OCI-LY1 (cell line): ENCODE results near the gene KRAS.

ENCODE experiments used
- H2AFZ ChIP-seq: fragments of 200-600 bp; sonication (generic), shearing (Covaris generic); 2 replicates; pipeline ENCODE4 v1.6.0; 2014; ENCODE audit warnings: antibody characterized with exemption, mild to moderate bottlenecking, low read length
- H3F3A ChIP-seq: fragments of 200-600 bp; sonication (generic), shearing (Covaris generic); 2 replicates; pipeline ENCODE4 v1.6.0; 2014; ENCODE audit warnings: mild to moderate bottlenecking, antibody characterized with exemption, low read length, moderate library complexity; ENCODE audit not compliant: insufficient read depth
- H3K27ac ChIP-seq: fragments of 200-600 bp; sonication (generic); 2 replicates; pipeline ENCODE4 v1.5.1; 2014; ENCODE audit warnings: low read length, mixed run types, mild to moderate bottlenecking, low read depth; ENCODE audit not compliant: poor library complexity, severe bottlenecking
- H3K27me3 ChIP-seq: fragments of 200-600 bp; sonication (generic); 2 replicates; pipeline ENCODE4 v1.6.0; 2014; ENCODE audit warnings: antibody characterized with exemption, mild to moderate bottlenecking, low read length, moderate library complexity; ENCODE audit not compliant: insufficient read depth
- H3K36me3 ChIP-seq: fragments of 200-600 bp; sonication (generic); 2 replicates; pipeline ENCODE4 v1.6.1; 2014; ENCODE audit warnings: mild to moderate bottlenecking, antibody characterized with exemption, low read length, moderate library complexity, mixed read lengths; ENCODE audit not compliant: insufficient read depth
- H3K4me1 ChIP-seq: fragments of 200-600 bp; sonication (generic); 2 replicates; pipeline ENCODE4 v1.5.1; 2014; ENCODE audit warnings: mild to moderate bottlenecking, low read length, moderate library complexity; ENCODE audit not compliant: insufficient read depth, severe bottlenecking
- H3K4me2 ChIP-seq: fragments of 200-600 bp; sonication (generic), shearing (Covaris generic); 2 replicates; pipeline ENCODE4 v1.6.1; 2014; ENCODE audit warnings: low read length
- H3K4me3 ChIP-seq: fragments of 200-600 bp; sonication (generic); 2 replicates; pipeline ENCODE4 v1.5.1; 2014; ENCODE audit warnings: low read length, low read depth, mild to moderate bottlenecking, mixed read lengths; ENCODE audit not compliant: poor library complexity, severe bottlenecking
- H3K79me2 ChIP-seq: fragments of 200-600 bp; shearing (Covaris generic); 2 replicates; pipeline ENCODE4 v1.6.1; 2016; ENCODE audit warnings: mixed run types, low read length, mixed read lengths; ENCODE audit not compliant: insufficient read depth
- H3K9ac ChIP-seq: fragments of 200-600 bp; sonication (generic), shearing (Covaris generic); 2 replicates; pipeline ENCODE4 v1.6.1; 2014; ENCODE audit warnings: mild to moderate bottlenecking, low read length, mixed read lengths
- H3K9me2 ChIP-seq: fragments of 200-600 bp; sonication (generic), shearing (Covaris generic); 2 replicates; pipeline ENCODE4 v1.6.1; 2014; ENCODE audit warnings: low read depth, mild to moderate bottlenecking, low read length, mixed read lengths
- H3K9me3 ChIP-seq: fragments of 200-600 bp; shearing (Covaris generic); 2 replicates; pipeline ENCODE4 v1.6.1; 2014; ENCODE audit warnings: low read length, mixed read lengths
- H4K20me1 ChIP-seq: fragments of 200-600 bp; sonication (generic), shearing (Covaris generic); 2 replicates; pipeline ENCODE4 v1.6.0; 2016; ENCODE audit warnings: mild to moderate bottlenecking, low read length; ENCODE audit not compliant: insufficient read depth
- CTCF ChIP-seq: fragments of 200-600 bp; sonication (generic), shearing (Covaris generic); IDR thresholded peaks from 2 replicates; pipeline ENCODE4 v1.5.1; 2017; ENCODE audit warnings: mild to moderate bottlenecking, antibody characterized with exemption, low read length, moderate library complexity, mixed read lengths
- EZH2 ChIP-seq: fragments of 200-600 bp; sonication (generic), shearing (Covaris generic); IDR thresholded peaks from 2 replicates; pipeline ENCODE4 v1.8.0; 2017; ENCODE audit warnings: borderline replicate concordance, mixed run types, mild to moderate bottlenecking, antibody characterized with exemption, low read length, moderate library complexity, mixed read lengths

Gene KRAS

GRCh38 chr12:25252946-25253345, 2.2 kb upstream of the KRAS start:
- TF ChIP-seq EZH2 (no peak), CTCF (no peak)
- Histone ChIP-seq H3K9ac (no peak overlapping the region), H3K9me3 (no peaks in the 10 kb centered on the region), H3K27ac (no peak overlapping the region), H3K27me3 (no peaks in the 10 kb centered on the region), H3K9me2 (no peaks in the 10 kb centered on the region), H4K20me1 (no peaks in the 10 kb centered on the region), H3K4me2 (peak overlapping the region; percentile 28; the same call in 1 of the 2 replicates), H3K79me2 (peaks cover 16% of the 10 kb centered on the region), H3K4me1 (peaks cover 33% of the 10 kb centered on the region), H3F3A (no peaks in the 10 kb centered on the region), H3K4me3 (no peak overlapping the region), H2AFZ (no peak overlapping the region), H3K36me3 (no peaks in the 10 kb centered on the region)

- H3K27me3 ChIP-seq: no peaks in the 10 kb centered on the region
- H3F3A ChIP-seq: no peaks in the 10 kb centered on the region
- TF ChIP-seq CTCF: no peak
- TF ChIP-seq EZH2: no peak
- H3K4me2 ChIP-seq: peak overlapping the region; percentile 75
- H2AFZ ChIP-seq: peak overlapping the region; percentile 80; the same call in 1 of the 2 replicates
- H3K4me3 ChIP-seq: peak overlapping the region; percentile 89
- H3K4me1 ChIP-seq: peaks cover 30% of the 10 kb centered on the region
- no peaks in the 10 kb centered on the region for H4K20me1 ChIP-seq
- H3K9ac ChIP-seq: peak overlapping the region; percentile 86; the same call in 1 of the 2 replicates
- no peaks in the 10 kb centered on the region for H3K36me3 ChIP-seq
- no peaks in the 10 kb centered on the region for H3K9me2 ChIP-seq
- no peak overlapping the region for H3K27ac ChIP-seq
- H3K9me3 ChIP-seq: no peaks in the 10 kb centered on the region
- peaks cover 28% of the 10 kb centered on the region for H3K79me2 ChIP-seq
These were observed 1.0 kb upstream of the KRAS start for GRCh38 chr12:25251769-25252168.

- H3F3A ChIP-seq: no peaks in the 10 kb centered on the region
- peaks cover 2% of the 10 kb centered on the region; the same call in 1 of the 2 replicates for H3K36me3 ChIP-seq
- no peaks in the 10 kb centered on the region for H3K9me3 ChIP-seq
- H2AFZ ChIP-seq: no peak overlapping the region
- H4K20me1 ChIP-seq: no peaks in the 10 kb centered on the region
- peak overlapping the region; percentile 89 for H3K4me3 ChIP-seq
- H3K4me2 ChIP-seq: peak overlapping the region; percentile 75
- H3K4me1 ChIP-seq: peaks cover 29% of the 10 kb centered on the region
- H3K9ac ChIP-seq: peak overlapping the region; percentile 86
- H3K9me2 ChIP-seq: no peaks in the 10 kb centered on the region
- no peaks in the 10 kb centered on the region for H3K27me3 ChIP-seq
- no peak for TF ChIP-seq CTCF
- TF ChIP-seq EZH2: no peak
- peak overlapping the region; percentile 61 for H3K27ac ChIP-seq
- H3K79me2 ChIP-seq: peaks cover 29% of the 10 kb centered on the region
These were observed 594 bp downstream of the KRAS start for GRCh38 chr12:25249931-25250738.
